Stimulated activated CD4-positive, alpha-beta T cell treated with anti-CD3 and anti-CD28 coated beads, Interleukin-15, amount 100 ng/mL, for 48 hours (primary cell): ENCODE results near the gene RNF207.
"Not testable (repeated sequence)": the region's sequence is repeated elsewhere in the genome, so short reads cannot be mapped to it uniquely, and the experiment has no call there.

ENCODE experiments used
- DNase-seq, 2 donors: peaks; one replicate each; pipeline ENCODE4 v3.0.0-alpha.2; 2020; ENCODE audit warnings: low read depth in 2 of 2

RNF207 gene

GRCh38 chr1:6200188-6200809 lies 5.6 kb upstream of the RNF207 start:
- no peak for DNase-seq

- no peak for DNase-seq
These were observed 3.7 kb upstream of the RNF207 start for GRCh38 chr1:6202256-6202655.

- no peak for DNase-seq
These were observed 569 bp downstream of the RNF207 start for GRCh38 chr1:6206520-6206855.

GRCh38 chr1:6207075-6207885 lies 1.4 kb downstream of the RNF207 start:
- DNase-seq: no peak

- DNase-seq: no peak
These were observed 2.0 kb downstream of the RNF207 start for GRCh38 chr1:6207921-6208320.

- no peak for DNase-seq
These were observed 3.1 kb downstream of the RNF207 start for GRCh38 chr1:6208723-6209660.

- DNase-seq: no peak
These were observed 4.0 kb downstream of the RNF207 start for GRCh38 chr1:6209661-6210580.

DNA sequence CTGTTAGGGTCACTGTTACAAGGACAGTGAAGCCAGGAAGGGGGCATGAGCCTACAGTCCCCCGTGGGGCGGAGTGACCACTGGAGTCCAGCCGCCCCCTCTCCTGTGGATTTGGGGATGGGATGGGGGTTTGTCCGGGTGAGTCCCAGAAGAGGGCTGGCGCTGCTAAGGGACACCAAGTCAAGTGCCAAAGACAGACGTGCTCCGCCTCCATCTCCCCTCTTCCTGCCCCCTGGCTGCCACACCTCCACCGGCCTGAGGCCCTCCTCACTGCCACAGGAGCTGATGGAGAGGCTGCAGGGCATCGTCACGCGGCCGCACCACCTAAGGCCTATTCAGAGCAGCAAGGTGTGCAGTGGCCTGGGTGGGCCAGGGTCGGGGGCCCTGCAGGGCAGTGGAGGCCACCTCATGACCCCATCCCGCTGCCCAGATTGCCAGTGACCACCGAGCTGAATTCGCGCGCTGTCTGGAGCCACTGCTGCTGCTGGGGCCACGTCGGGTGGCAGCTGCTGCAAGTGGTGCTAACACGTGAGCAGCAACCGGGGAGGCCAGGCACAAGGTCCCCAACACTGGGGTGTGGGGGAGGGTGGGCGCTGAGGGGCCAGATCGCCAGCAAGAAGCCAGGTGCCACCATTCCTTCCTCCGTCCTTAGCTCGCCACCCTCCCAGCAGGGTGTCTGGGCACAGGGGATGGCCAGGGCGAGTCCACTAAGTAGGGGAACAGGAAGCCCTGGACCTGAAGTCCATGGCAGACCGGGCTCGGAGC lies 4.9 kb downstream of the RNF207 start:
- no peak for DNase-seq

DNA sequence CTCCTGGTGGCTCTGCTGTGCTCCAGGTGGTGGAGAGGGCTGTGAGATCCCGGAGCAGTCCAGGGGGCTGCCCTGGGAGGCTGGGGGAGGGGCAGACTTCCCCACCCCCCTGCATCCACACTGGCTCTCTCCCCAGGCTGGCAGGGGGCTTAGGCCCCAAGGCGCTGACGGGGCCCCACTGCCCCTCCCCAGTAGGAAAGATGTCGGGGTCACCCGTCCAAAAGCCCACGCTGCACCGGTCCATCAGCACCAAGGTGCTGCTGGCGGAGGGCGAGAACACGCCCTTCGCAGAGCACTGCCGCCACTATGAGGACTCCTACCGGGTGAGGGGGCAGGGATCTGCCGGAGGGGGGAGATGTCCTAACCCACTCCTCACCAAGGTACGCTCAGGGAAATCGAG lies 5.8 kb downstream of the RNF207 start:
- DNase-seq: no peak

- DNase-seq: no peak
These were observed 6.5 kb downstream of the RNF207 start for GRCh38 chr1:6212193-6212959.

DNA sequence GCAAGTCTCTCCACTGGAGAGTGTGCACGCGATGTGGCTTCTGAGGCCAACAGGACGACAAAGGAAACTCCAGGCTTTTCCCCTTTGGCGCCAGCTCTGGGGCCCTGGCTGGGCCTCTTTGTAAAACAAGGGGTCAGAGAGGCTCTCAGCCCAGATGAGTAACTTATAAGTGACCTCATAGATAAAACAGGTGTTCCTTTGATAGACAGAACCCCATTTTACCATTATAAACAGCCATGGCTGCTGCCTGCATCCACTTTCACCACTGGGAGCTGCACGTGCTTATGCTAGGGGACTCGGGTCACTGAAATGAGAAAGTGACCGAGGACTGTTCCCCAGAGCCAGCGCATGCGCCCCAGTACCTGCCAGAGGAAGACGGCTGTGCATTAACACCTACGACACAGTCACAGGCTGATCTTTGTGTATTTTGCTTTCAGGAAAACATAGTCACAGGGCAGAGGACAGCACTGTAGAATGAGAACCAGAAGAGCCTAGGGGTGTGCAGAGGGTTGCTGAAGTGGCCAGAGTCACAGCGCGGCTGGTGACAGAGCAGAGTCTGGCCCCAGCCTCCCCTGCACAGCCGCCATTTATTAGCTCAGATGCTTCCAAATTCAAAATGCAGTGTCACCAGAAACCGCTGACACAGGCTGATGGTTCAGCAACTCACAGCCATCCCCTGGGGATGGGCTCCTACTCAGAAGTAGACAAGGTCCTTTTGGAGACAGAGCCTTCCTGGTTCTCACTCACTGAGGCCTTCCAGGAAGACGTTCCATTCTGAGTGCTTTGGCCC lies 12.7 kb downstream of the RNF207 start:
- DNase-seq: no peak

GRCh38 chr1:6219641-6220040 lies 13.7 kb downstream of the RNF207 start:
- DNase-seq: not testable (repeated sequence)

DNA sequence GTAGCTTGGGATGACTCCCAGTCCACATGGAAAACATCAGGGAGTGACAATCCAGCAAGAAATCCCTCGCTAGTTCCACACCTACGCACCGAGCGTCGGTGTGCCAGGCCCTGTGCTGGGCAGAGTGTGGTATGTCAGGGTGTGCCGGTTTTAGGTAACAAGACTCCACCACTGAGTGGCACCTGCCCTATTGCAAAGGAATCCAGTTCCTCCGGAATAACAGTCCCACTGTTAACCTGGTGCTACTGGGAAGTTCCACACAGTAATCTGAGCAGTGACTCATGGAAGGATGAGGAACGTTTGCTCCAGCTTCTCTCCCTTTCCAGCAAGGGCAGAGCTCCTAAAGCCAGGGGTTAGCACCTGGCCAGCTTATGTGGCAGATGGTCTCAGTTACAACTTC lies 14.3 kb downstream of the RNF207 start:
- DNase-seq: no peak

DNA sequence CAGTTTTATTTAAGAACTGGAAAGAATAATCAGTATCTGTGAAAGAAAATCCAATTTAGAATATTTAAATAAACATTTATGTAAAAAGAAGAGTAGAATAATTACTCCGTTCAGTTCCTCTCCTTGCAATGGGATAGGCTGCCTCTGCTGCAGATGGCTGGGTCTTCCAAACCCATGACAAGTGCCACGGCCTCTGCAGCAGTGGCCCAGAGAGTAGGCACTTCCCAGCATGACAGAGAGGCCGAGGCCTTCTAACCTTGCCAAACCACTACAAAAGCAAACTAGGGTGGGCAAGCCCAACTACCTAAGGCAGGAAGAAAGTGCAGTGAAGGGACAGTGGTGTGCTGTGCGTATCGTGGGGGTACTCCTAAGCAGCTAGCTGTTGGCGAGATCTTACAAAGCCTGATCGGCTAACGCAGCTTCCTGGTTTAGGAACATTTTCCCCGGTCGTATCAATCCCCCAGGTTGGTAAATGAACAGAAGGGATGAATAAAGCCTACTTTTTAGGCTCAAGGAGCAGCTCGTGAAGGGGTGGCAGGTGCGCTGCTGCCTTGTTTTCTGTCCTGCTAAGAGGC lies 15.4 kb downstream of the RNF207 start:
- DNase-seq: no peak

GRCh38 chr1:6222636-6223035 lies 16.7 kb downstream of the RNF207 start:
- DNase-seq: no peak

DNA sequence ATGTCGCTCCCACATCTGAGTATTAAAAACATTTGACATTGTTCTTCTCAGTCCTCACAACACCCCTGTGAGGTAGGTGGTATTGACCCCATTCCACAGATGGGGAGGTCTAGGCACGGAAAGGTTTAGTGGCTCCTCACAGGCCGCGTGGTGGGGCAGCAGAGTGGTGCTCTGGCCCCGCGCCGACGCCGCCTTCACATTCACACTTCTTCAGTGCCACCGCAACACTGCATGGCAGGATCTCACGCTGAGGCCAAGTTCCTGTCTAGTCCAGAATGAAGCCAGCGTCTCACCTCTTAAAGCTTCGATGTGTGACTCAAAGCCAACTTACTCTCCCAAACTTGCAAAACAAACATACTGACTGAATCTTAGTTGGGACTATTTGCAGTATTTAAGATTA lies 17.7 kb downstream of the RNF207 start:
- DNase-seq: no peak

- DNase-seq: no peak
These were observed 18.8 kb downstream of the RNF207 start for GRCh38 chr1:6224718-6225117.

GRCh38 chr1:6225651-6226050 lies 19.7 kb downstream of the RNF207 start:
- no peak for DNase-seq

DNA sequence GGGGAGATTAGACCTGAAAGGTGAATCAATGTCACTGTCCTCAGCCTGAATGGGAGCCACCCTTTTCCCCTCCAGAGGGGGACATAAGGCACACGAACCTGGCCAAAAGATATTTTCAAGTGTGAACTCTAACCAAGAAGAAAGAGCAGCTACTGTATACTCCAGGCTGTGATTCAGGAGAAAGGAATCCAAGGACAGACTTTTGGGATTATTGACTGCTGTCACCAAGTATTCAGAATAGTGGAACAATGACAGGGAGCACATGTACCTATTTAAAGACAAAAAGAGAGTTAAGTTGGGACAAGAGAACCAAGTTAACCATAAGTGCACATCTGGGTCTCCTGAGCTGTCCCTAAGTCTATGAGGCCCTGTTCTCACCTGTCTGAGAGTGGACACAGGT lies 27.5 kb downstream of the RNF207 start:
- no peak for DNase-seq
